Right hindlimb (tissue), 1 donor: ENCODE measurements around the gene STARD13.
A peak's percentile ranks its signal among the peaks of the same experiment; 100 is the strongest.

Source experiments
- DNase-seq: peaks from one replicate; pipeline ENCODE4 v3.0.0-alpha.2; 2018

The STARD13 gene

DNA sequence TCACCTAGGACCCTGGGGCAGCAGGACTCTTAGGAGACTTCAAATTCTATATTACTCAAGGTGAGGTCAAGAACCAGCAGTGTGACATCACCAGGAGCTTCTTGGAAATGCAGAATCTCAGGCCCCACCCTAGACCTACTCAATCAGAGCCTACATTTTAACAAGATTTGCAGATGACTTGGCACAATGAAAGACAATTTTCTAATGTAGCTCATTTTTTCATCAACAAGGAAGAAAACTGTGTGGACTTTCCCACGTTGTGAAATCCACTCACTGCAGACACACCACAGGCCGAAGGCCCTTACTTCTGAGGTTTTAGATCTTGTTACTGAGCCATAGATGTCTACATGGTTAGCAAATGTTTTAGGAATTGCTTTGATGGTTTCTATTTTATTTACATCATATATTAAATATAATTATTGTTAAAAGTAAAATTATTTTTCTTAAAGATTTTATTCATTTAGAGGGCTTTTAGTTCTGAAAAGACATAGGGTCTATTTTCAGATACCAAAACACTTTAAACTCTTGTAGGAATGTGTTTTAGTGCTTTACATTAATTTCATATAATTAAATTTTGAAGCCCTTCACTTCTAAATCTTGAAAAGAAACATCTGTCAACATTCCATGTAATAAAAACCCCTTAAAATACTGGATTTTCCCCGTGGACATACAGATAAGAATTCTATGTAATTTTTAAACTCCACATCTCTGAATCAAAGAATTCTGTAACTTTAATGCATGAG lies 18.5 kb upstream of the STARD13 start:
- no peak for DNase-seq

DNA sequence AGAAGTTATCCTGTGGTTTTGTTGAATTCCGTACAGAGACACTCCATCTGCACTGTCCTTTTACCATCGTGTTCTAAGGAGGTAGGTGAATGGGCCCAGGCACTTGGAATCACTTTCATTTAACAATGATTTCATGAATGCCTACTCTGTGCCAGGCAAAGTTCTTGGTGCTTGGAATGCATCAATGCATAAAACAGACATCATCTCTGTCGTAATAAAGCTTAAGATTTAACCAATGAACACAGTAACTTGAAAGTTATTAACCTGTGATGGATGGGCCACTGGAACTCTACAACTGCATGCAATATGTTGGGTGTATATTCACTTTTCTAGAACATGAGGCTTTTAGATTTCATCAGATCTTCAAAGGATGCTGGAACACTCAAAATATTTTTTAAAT lies 14.1 kb upstream of the STARD13 start:
- no peak for DNase-seq

DNA sequence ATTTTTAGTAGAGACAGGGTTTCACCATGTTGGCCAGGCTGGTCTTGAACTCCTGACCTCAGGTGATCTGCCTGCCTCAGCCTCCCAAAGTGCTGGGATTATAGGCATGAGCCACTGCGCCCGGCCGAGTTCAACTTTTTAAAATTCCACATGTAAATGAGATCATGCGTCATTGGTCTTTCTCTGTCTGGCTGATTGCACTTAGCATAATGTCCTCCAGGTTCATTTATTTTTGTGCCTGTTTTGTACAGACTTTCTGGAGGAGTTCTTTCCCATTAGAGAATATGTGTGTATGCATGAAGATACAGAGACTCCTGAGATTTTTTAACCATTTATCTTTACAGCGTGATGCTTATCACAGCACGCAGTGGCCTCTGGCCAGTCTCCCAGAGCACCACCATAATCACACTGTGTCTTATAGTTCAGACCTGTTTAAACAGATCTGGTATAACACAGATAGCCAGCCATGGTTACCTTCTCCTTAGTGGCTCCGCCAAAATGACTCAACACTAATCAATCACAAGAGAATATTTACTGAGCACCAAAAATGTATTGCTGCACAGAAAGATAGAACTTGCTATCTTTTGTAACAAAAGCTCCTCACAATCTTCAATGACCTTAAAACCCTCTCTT lies 11.4 kb upstream of the STARD13 start:
- no peak for DNase-seq

DNA sequence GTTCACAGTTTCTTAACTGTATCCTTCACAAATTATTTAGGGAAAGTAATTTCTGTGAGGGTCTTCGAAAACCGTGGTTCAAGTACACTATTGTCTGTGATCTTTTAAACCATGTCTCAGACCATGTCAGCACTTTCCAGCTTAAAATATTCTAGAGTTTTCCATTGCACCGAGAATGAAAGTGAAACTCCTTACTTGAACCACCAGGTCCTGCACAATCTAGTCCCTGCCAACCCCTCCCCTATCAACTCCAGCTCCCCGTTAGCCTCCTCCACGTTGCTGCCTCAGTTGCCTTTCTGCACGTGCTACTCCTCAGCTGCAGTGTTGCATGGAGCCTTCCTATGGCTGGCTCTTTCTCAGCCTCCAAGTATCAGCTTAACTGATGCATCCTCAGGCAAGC lies 7.2 kb upstream of the STARD13 start:
- DNase-seq: no peak

DNA sequence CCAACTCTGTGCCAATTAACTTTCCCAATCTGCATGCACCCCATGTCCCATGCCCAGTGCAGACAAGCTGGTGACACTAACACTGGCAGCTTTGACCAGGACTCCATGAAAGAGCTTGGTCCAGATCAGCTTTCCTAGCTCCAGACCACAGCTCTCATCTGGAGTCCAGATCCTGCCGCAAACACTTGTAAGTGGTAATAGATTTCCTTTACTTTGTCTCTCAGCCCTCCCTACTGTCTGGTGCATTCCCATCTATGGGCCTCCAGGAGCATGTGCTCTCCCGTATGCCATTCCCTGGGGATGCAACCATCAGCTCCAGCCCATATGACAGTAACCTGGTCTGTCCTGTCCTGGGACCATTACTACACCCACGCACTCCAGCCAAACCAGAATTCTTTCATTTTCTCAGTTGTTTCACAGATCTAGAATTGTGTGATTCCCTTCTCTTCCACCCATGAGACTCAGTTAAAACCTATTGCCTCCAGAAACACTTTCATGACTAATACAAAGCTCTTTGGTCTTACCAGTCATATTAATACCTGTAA lies 4.9 kb upstream of the STARD13 start:
- DNase-seq: peak; percentile 38

DNA sequence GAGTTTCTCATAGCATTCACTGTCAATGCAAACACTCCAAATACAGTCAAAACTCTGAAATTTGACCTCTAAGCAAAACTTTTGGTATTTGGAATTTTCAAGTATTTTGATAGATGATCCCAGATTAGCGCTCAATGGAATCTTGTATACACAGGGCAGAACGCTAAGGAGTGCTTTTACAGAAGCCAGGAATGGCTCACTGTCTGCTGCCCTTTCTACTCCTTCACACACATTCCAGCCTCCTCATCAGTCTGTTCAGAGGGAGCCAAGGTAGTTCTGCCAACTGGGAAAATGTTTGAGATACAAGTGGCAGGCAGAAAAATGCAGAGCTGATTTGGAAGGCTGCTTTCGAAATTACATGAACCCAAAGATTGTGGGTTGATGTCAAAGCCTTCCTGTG lies 4.4 kb upstream of the STARD13 start:
- no peak for DNase-seq

DNA sequence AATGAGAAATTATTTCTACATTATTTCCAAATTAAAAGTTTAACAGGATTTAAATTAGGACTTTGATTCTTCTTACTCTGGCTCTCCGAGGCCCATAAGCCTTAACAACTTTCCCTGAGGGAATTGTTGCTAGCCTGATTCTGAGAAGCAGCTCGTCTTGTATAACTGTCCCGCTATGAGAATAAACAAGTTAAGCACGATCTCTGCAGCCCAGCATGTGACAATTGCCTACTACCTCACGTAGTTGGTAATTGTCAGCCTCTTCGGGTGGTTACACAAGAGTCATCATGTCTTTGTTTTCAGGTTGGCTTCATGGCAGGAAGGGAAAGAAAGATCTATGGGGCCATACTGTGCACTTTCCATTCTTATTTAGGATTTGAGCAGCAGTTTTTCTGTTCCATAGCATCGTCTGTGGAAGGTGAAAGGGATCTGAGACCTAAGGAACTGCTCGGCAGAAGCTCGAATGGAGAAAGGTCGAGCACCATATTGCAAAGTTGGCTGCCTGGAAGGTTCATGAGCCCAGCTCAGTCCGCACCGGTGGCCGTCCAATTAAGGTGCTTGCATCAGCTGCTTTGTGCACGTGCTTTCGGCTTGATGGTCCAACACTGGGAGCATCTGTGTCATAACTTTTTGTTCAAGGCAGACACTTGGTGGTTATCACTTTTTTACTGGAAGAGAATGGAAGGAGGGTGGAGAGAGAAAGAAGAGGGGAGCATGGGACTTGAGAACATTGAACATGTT lies 1.8 kb upstream of the STARD13 start:
- no peak for DNase-seq

DNA sequence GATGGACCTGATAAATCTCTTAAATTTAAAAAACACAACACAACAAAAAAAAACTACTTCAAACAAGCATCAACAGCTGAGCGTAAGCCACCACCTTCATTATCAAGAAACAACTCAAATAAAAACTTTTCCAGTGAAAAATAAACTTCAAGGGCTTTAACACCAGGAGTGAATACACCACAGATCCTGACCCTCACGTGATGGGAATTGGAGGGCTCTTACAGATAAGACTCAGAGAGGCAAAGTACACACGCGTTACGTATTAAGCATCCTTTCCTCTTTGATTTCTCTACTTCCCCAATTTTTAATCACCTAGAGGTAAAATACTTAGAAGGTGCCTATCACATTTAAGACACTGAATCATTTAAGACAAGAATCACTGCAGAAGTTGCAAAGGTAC lies 573 bp upstream of the STARD13 start:
- DNase-seq: no peak

DNA sequence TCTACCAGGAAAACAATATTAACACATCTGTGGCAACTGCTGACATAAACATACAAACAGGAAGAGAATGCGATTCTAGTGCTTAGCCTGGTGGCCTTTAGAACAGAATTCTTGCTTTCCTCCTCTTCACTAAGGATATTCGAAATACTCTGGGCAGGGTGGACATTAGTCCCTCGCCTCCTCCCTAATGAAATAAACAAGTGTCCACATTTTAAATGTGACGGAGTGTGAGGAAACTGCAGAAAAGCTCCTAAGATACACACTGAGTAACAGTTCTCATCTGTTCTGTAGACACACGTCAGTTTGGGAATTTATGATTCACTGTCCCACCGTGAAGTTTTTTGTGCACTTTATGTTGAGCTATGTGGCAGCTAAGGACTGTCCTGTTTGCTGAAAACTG lies 639 bp downstream of the STARD13 start:
- DNase-seq: no peak

DNA sequence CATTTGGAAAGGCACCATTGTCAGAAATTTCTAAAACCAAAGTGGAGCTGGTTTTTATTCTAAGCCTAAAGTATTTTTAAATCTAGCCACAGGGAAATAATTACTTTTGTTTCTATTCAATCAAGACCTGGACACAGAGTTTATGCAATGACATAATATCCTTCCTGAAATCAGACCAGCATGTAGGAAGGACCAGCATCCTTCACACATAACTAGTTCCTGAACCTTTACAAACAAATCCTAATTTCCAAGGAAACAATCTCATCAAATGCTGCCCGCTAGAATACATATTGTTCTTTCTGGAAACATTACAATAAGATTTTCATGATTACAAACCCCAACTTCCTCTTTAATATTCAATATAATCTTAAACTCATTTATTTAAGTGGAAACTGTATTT lies 1.5 kb downstream of the STARD13 start:
- no peak for DNase-seq

DNA sequence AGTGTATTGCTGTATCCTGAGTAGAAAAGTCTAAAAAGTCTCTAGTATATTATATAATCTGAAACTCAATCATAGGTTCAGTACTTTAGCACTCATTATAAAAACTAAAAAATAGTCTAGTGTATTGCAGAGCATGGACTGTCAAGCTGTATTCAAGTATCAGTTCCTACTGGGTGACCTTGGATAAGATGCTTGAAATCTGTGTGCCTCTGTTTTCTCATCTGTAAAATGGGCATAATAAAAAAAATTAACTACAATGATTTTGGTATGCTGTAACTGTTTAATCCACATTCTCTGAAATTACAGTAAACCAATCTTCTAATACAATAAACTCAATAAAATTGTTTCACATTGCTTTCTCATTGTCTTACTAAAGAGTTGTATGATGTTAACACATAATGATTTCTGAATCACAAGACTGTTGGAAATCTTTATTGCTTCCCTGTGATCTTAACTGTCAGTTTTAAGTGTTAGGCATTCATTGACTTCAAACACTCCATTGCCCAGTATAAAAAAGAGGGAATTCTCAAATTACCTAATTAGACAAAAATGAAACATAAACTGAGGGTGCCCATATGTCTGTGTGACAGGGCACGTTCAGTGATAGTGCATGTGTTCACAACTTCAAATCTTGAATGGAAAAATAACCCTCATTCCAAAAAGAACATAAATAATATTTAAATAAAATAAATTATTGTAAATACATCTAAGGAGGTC lies 2.2 kb downstream of the STARD13 start:
- DNase-seq: no peak

DNA sequence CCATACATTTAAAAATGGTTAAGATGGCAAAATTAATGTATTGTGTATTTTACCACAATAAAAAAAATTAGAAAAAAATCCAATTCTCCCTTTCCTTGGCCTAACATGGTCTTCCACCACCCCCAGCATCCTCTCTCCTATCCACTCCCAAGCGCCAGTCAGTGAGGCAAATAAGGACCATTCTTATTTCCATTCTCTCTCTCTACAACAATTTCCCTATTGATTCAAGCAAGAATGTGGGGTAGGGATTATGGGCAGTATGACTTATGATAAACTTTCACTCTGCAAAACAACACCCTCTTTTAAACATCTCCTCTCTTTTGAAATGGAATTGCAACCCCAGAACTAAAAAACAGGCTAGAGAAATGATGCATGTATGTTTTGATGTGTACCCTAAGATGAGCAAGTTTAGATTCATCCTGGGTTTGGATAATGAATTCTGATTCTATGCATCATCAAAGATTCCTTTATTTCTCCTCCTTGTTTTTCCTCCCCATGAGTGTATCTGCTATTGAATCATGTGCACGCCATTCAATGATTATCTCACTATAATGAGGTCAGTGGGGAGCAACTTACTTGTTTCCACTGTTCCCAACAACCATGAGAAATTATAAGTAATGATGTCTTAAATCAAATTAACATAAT lies 3.5 kb downstream of the STARD13 start:
- DNase-seq: no peak

DNA sequence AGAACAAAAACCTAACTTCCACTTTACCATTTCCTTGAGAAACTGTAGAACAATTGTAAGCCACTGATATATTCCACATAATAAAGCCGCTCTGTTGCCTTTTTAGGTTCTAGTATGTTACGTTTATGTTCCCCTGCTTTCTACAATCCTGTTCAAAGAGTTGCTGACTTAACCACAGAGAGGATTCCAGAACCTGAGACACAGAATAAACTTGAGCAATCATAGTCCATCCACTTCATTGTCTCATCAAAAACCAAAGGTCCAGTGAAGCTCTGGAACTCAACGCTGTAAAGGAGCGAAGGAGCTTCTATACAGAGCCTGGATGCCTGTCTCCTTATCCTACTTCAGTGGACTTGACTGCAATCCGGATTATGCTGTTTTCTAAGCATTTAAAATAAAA lies 4.6 kb downstream of the STARD13 start:
- DNase-seq: no peak

DNA sequence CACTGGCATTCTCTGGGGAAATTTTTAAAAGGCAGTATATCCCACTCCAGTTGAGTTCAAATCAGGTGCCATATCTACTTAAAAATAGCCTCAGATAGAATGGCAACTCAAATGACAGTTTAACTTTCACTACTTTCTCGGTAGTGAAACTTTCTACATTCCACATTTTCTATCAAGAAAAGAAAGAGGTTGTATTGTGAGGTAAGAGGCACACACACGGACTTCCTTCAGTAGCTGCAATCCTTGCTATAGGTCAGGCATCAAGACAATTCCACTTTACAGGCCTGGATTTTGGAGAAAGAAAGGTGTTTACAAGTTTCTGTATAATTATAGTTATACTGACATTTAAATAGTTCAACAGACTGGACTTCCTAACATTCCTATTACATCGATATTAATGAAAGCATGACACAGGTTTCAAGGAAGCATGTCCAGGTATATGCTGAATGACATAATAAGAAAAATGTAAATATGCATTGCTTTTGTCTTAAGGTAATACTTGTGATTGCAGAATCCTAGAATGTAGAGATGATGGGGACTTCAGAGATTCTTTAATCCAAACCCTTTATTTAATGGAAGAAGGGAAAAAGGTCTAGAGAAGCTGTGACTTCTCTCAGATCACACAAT lies 5.2 kb downstream of the STARD13 start:
- DNase-seq: no peak

DNA sequence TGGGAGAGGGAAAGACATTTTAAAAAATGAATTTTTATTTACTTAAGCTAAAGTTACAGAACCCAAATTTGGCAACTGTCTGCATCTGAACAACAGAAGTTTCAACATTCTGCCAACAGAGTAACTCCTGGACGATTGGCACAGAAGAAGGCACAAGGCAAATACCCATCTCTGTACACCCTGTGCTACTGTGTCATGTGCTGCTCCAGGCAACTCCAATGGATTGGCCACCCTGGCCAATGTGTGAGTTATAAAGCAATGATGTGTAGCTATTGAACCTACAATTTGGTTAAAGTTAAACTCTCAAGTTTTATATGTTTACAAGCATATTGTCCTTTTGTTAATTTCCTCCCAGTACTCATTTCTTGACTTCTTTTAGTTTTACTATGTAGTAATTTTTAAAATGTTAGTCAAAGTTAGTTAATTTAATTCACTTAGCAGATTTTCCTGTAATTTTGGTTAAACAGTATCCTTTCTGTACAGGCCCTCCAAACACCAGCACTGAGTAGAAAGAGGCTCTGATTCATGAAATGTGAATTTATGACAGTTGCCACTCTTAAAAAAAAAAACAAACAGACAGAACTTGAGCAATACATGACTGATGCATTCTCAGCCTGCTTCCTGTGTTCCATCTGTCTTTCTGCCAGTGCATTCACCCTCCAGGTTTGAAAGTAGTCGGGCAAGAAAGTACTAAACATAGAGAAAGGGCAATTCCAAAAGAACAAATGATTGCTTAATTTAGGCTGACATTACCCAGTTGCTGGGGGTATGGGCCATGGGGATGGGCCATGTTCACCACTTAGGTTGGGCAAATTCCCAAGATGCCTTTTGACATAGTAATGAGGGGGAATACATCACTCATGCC lies 5.9 kb downstream of the STARD13 start:
- no peak for DNase-seq

DNA sequence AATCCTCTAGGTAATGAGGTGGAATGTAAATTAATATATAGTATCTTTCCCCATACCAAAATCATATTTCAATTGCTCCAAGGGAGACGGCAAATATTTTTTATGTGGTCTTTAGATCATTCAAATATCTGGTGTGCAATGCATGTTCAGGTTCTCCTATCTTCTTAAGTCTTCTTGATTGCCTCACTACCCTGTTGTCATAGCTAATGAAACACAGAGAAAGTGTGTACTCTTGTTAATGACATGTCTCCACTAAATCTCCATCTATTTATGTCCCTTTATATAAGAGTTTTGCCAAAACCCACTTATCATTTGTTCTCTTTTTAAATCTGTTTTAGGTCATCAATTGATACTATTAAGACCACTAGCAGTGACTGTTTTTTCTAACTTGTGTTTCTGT lies 6.6 kb downstream of the STARD13 start:
- no peak for DNase-seq

DNA sequence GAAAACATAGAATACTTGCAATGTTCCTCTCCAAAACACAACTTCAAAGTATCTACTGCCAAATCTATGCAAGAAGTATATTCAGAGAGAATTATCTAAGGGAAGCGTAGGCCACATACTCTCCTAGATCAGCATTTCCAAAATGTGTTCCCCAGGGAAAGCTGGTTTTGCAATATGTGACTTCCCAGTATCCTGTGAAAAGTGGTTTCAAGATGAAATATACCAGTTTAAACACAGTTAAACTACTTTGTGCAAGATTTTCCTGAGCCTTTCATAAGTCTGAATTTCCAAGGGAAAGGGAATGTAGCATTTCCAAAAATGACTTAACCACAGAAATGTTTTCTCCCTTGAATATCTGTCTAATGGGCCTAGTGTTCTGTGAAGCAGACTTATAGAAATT lies 7.6 kb downstream of the STARD13 start:
- no peak for DNase-seq

DNA sequence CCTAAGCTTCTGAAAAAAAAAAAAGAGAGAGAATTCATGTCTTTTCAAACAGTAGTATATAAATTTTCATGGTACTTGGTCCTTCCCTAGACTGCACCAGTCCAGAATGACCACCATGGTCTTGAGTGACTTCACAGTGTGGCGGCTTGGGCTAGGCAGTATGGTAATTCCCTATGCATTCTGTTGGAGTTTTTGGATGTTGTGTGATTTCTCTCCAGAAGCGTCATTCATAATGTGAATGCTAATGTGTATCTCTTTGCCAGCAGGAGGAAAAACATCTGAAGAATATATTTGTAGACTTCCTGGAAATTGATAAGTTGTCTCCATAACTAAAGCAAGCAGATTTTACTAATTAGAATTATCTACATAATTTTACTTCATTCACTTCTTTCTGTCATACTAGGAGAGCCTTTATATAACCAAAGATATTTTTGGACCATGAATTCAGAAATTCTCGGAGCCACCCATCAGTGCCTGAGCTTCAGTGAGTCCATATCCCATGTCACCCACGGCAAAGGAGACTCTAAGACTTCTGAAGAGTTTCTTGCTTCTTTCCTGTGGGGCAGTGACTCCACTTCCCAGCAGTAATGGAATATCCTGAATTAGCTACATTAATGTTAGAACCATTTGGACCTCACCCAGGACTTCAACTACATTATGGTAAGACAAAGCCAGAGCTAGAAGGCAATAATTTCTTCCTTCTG lies 8.4 kb downstream of the STARD13 start:
- DNase-seq: no peak

DNA sequence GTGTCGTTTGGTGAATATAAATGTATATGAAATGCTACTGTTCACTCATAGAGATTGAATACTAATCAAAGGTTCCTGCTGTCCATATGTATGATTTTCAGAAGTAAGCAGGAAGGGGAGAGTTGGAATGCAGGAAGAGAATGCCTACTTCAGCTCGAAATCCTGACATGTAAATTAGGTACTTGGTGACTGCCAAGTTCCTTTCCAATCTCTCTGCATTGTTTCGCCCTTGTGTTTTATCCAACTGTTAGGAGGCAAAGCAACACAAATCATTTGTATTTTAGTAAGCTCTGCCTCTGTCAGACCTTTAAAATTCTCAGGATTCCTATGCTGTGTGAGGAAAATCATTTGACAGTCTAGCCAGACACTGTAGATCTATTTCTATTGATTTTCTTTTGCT lies 9.0 kb downstream of the STARD13 start:
- no peak for DNase-seq

DNA sequence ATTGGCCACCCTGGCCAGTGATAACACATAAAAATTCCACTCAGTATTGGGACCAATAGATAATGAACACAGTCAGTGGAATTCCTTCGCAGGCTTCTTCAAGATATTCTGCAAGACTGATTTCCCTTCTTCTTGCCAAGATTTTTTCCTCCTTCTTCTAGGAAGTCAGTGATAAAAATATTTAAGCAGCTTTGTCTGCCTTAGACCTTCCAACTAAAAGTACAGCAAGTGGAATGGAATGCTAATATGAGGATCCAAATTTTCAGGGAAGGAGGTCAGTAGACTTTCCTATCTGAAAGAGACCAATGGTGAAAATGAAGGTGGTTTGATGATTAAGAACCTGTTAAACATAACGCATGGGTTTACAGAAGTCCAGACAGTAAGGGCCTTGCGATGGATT lies 9.6 kb downstream of the STARD13 start:
- DNase-seq: no peak

DNA sequence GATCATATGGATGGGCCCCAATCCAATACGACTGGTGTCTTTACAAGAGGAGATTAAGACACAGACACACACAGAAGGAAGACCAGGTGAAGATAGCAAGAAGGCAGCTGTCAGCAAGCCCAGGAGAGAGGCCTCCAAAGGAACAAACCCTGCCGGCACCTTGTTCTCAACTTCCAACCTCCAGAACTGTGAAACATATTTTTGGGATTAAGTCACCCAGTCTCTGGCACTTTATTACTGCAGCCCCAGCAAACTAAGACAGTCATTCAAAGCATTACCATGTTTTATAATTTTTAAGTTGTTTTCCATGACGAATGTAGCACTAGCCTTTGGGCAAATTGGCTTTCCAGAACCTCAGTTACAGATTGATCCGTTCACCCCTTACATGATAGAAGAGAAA lies 11.3 kb downstream of the STARD13 start:
- DNase-seq: no peak
